H9 (cell line): ENCODE measurements around the gene EFNA5. TPM values are rescaled to one million over a fixed set of nuclear protein-coding genes. Genes with fewer than 3 reads are reported as not detected.

Experiments
- DNase-seq: peaks from one replicate; pipeline ENCODE4 v3.0.0-alpha.2; 2017
- H2AFZ ChIP-seq: one replicate; pipeline ENCODE4 v1.6.1; 2013; ENCODE audit warnings: mild to moderate bottlenecking, low read length, control low read depth, moderate library complexity
- H2AK5ac ChIP-seq: 2 replicates; pipeline ENCODE4 v1.6.1; 2013; ENCODE audit warnings: low read length, control low read depth, mixed read lengths; ENCODE audit not compliant: insufficient read length
- H2BK120ac ChIP-seq: one replicate; pipeline ENCODE4 v1.6.1; 2013; ENCODE audit warnings: low read depth, mild to moderate bottlenecking, low read length, control low read depth, inconsistent platforms; ENCODE audit not compliant: poor library complexity, severe bottlenecking
- H2BK12ac ChIP-seq: 2 replicates; pipeline ENCODE4 v1.6.1; 2013; ENCODE audit warnings: low read length, control low read depth, mixed read lengths, low read depth; ENCODE audit not compliant: insufficient read length
- H2BK15ac ChIP-seq: 2 replicates; pipeline ENCODE4 v1.6.1; 2013; ENCODE audit warnings: low read depth, low read length, control low read depth
- H2BK20ac ChIP-seq: one replicate; pipeline ENCODE4 v1.6.1; 2013; ENCODE audit warnings: low read depth, mild to moderate bottlenecking, low read length, control low read depth, inconsistent platforms; ENCODE audit not compliant: poor library complexity, severe bottlenecking
- H2BK5ac ChIP-seq: 2 replicates; pipeline ENCODE4 v1.6.1; 2013; ENCODE audit warnings: low read length, control low read depth, mixed read lengths; ENCODE audit not compliant: insufficient read length
- H3K14ac ChIP-seq: 2 replicates; pipeline ENCODE4 v1.6.1; 2013; ENCODE audit warnings: low read length, control low read depth; ENCODE audit not compliant: insufficient read depth
- H3K18ac ChIP-seq: 2 replicates; pipeline ENCODE4 v1.6.1; 2013; ENCODE audit warnings: low read depth, mild to moderate bottlenecking, mixed read lengths, low read length, control low read depth; ENCODE audit not compliant: insufficient read length
- H3K23ac ChIP-seq: 2 replicates; pipeline ENCODE4 v1.6.1; 2013; ENCODE audit warnings: low read length, control low read depth, mixed read lengths, low read depth; ENCODE audit not compliant: insufficient read length
- H3K23me2 ChIP-seq: 2 replicates; pipeline ENCODE4 v1.6.1; 2013; ENCODE audit warnings: low read depth, mild to moderate bottlenecking, mixed read lengths, low read length, control low read depth; ENCODE audit not compliant: insufficient read length, poor library complexity, severe bottlenecking
- H3K27ac ChIP-seq: 2 replicates; pipeline ENCODE4 v1.5.1; 2013; ENCODE audit warnings: low read length, control low read depth, mixed read lengths, low read depth; ENCODE audit not compliant: insufficient read length
- H3K27me3 ChIP-seq: 2 replicates; pipeline ENCODE4 v1.6.1; 2013; ENCODE audit warnings: low read length, control low read depth, inconsistent platforms; ENCODE audit not compliant: insufficient read depth
- H3K4ac ChIP-seq: 2 replicates; pipeline ENCODE4 v1.6.1; 2013; ENCODE audit warnings: low read depth, mild to moderate bottlenecking, control low read depth, inconsistent platforms, low read length, moderate library complexity
- H3K4me1 ChIP-seq: 2 replicates; pipeline ENCODE4 v1.6.1; 2013; ENCODE audit warnings: low read length, control low read depth, inconsistent platforms; ENCODE audit not compliant: insufficient read depth
- H3K4me2 ChIP-seq: 2 replicates; pipeline ENCODE4 v1.6.1; 2013; ENCODE audit warnings: low read length, control low read depth, mixed read lengths; ENCODE audit not compliant: insufficient read length, insufficient read depth
- H3K56ac ChIP-seq: 2 replicates; pipeline ENCODE4 v1.6.1; 2013; ENCODE audit warnings: low read depth, mild to moderate bottlenecking, mixed read lengths, low read length, control low read depth; ENCODE audit not compliant: insufficient read length
- H3K79me1 ChIP-seq: 2 replicates; pipeline ENCODE4 v1.6.1; 2013; ENCODE audit warnings: low read depth, mild to moderate bottlenecking, moderate library complexity, low read length, control low read depth, inconsistent platforms; ENCODE audit not compliant: insufficient read depth, poor library complexity, severe bottlenecking
- H3K79me2 ChIP-seq: 2 replicates; pipeline ENCODE4 v1.6.1; 2013; ENCODE audit warnings: low read length, control low read depth, inconsistent platforms; ENCODE audit not compliant: insufficient read depth
- H3K9ac ChIP-seq: 2 replicates; pipeline ENCODE4 v1.6.1; 2013; ENCODE audit warnings: low read length, control low read depth, mixed read lengths; ENCODE audit not compliant: insufficient read length; ENCODE audit errors: extremely low read depth
- H3K9me3 ChIP-seq: one replicate; pipeline ENCODE4 v1.6.1; 2013; ENCODE audit warnings: low read depth, low read length, inconsistent platforms; ENCODE audit not compliant: control insufficient read depth
- H3T11ph ChIP-seq: one replicate; pipeline ENCODE4 v1.6.1; 2013; ENCODE audit warnings: mild to moderate bottlenecking, low read length, control low read depth, inconsistent platforms
- H4K20me1 ChIP-seq: one replicate; pipeline ENCODE4 v1.6.1; 2013; ENCODE audit not compliant: control insufficient read depth, insufficient read length, insufficient read depth
- H4K5ac ChIP-seq: 2 replicates; pipeline ENCODE4 v1.6.1; 2013; ENCODE audit warnings: low read depth, mild to moderate bottlenecking, mixed read lengths, low read length, control low read depth; ENCODE audit not compliant: insufficient read length
- H4K8ac ChIP-seq: replicated peaks from 2 replicates; pipeline ENCODE4 v1.6.1; 2013; ENCODE audit warnings: low read length, control low read depth, mixed read lengths, low read depth; ENCODE audit not compliant: insufficient read length
- H4K91ac ChIP-seq: 2 replicates; pipeline ENCODE4 v1.6.1; 2013; ENCODE audit warnings: low read depth, mild to moderate bottlenecking, moderate library complexity, mixed read lengths, low read length, control low read depth; ENCODE audit not compliant: insufficient read length
- H3K27ac Mint-ChIP-seq, 3 experiments: 2 replicates in 2 of 3; 3 replicates in 1 of 3; pipeline ENCODE4 v1.8.0; 2020 to 2021; ENCODE audit warnings: mixed read lengths in 3 of 3, mild to moderate bottlenecking in 1 of 3, moderate library complexity in 1 of 3
- H3K27me3 Mint-ChIP-seq: 2 replicates; pipeline ENCODE4 v1.8.0; 2021; ENCODE audit warnings: low read depth, mild to moderate bottlenecking, moderate library complexity, mixed read lengths
- H3K36me3 Mint-ChIP-seq, 3 experiments: 2 replicates in 2 of 3; 3 replicates in 1 of 3; pipeline ENCODE4 v1.8.0; 2020 to 2021; ENCODE audit warnings: low read depth in 3 of 3, mixed read lengths in 3 of 3; ENCODE audit not compliant: insufficient read depth in 1 of 3
- H3K4me1 Mint-ChIP-seq, 2 experiments: 2 replicates each; pipeline ENCODE4 v1.8.0; 2020; ENCODE audit warnings: mixed read lengths in 2 of 2
- H3K4me3 Mint-ChIP-seq, 2 experiments: 2 replicates in 1 of 2; 3 replicates in 1 of 2; pipeline ENCODE4 v1.8.0; 2020 to 2021; ENCODE audit warnings: mild to moderate bottlenecking in 2 of 2, mixed read lengths in 2 of 2, moderate library complexity in 1 of 2
- H3K9me3 Mint-ChIP-seq, 2 experiments: 2 replicates in 1 of 2; 3 replicates in 1 of 2; pipeline ENCODE4 v1.8.0; 2020; ENCODE audit warnings: mild to moderate bottlenecking in 2 of 2, mixed read lengths in 2 of 2, moderate library complexity in 1 of 2
- WGBS: extraction: QIAGEN DNeasy Blood & Tissue Kit; methylation state at CpG from one replicate; pipeline ENCODE4 v1.1.7; 2013; ENCODE audit warnings: missing lambda C conversion rate, low lambda C conversion rate, mixed read lengths; ENCODE audit not compliant: insufficient read length; ENCODE audit errors: extremely low coverage; 5-methylcytosine and 5-hydroxymethylcytosine counted together
- total RNA-seq: library from RNA; stranded (reverse); gene quantifications from 2 replicates; pipeline ENCODE4 v1.2.1, GENCODE V29; 2021
- TF ChIP-seq, protein P1 (sequence below): fragments of 200-600 bp; sonication (generic); conservative IDR thresholded peaks from 3 replicates; pipeline ENCODE4 v1.8.0; 2021; ENCODE audit warnings: antibody characterized with exemption, mild to moderate bottlenecking

EFNA5 gene
- total RNA-seq, 1 experiment from 2014 or later = 20.4 TPM

DNA sequence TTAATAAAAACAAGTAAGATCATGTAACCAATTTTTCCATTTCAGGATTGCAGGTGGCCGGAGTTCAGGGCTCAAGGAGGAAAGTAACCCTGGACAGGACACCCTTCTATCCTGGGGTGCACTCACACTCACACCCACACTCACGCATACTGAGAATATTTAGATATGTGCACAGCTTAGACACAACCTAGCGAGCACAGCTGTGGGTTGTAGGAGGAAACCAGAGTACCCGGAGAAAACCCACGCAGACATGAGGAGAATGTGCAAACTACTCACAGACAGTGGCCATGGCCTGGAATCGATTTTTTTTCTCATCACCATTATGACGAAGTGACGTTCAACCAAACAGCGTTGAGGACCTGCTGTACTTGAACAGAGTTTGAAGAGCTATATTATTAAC is 4.5 kb upstream of the EFNA5 start:
- Histone ChIP-seq H2BK15ac (no peak overlapping the region), H4K5ac (no peak overlapping the region), H3K23ac (no peak overlapping the region), H3T11ph (no peak overlapping the region), H2BK20ac (no peak overlapping the region), H2AK5ac (no peak overlapping the region), H3K27ac (no peak overlapping the region), H4K91ac (no peak overlapping the region), H3K9me3 (no peaks in the 10 kb centered on the region), H3K23me2 (peaks cover 27% of the 10 kb centered on the region), H3K56ac (no peak overlapping the region), H2BK5ac (no peak overlapping the region), H3K18ac (no peak overlapping the region), H4K20me1 (no peaks in the 10 kb centered on the region), H3K4ac (no peak overlapping the region), H3K4me1 (peaks cover 2% of the 10 kb centered on the region; the same call in 1 of the 2 replicates), H3K79me2 (no peaks in the 10 kb centered on the region), H2BK12ac (no peak overlapping the region), H2AFZ (no peak overlapping the region), H2BK120ac (no peak overlapping the region), H3K14ac (no peak overlapping the region), H4K8ac (no peak overlapping the region), H3K79me1 (no peaks in the 10 kb centered on the region), H3K4me2 (no peak overlapping the region), H3K9ac (no peak overlapping the region), H3K27me3 (no peaks in the 10 kb centered on the region; the same call in 1 of the 2 replicates)
- Mint-ChIP-seq H3K4me1 (peaks cover 22 to 25% of the 10 kb centered on the region in 2 experiments), H3K4me3 (no peak overlapping the region), H3K27me3 (peaks cover 2% of the 10 kb centered on the region), H3K27ac (no peak overlapping the region), H3K36me3 (no peaks in the 10 kb centered on the region), H3K9me3 (no peaks in the 10 kb centered on the region; a peak in 1 of 5 replicates)
- TF ChIP-seq, protein P1, sequence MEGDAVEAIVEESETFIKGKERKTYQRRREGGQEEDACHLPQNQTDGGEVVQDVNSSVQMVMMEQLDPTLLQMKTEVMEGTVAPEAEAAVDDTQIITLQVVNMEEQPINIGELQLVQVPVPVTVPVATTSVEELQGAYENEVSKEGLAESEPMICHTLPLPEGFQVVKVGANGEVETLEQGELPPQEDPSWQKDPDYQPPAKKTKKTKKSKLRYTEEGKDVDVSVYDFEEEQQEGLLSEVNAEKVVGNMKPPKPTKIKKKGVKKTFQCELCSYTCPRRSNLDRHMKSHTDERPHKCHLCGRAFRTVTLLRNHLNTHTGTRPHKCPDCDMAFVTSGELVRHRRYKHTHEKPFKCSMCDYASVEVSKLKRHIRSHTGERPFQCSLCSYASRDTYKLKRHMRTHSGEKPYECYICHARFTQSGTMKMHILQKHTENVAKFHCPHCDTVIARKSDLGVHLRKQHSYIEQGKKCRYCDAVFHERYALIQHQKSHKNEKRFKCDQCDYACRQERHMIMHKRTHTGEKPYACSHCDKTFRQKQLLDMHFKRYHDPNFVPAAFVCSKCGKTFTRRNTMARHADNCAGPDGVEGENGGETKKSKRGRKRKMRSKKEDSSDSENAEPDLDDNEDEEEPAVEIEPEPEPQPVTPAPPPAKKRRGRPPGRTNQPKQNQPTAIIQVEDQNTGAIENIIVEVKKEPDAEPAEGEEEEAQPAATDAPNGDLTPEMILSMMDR = no peak
- no CpG with 5 or more reads among the region's 9 CpGs for WGBS
- no peak for DNase-seq
